ENCODE results near the gene ABCG8. TPM values are rescaled to one million over a fixed set of nuclear protein-coding genes. Genes with fewer than 3 reads are reported as not detected.

ABCG8 gene
- total RNA-seq, 2 donors from 2014 or later = not detected

- WGBS, 2 experiments (ENCODE audit: insufficient coverage in 1 of 2, insufficient read length in 1 of 2) = 95 to 100% methylated on average over 5 to 6 of the region's 6 CpGs
- no peak overlapping the region for H3K4me3 ChIP-seq (ENCODE audit: low read length)
- no peaks in the 10 kb centered on the region for H3K4me1 ChIP-seq (ENCODE audit: control insufficient read depth, insufficient read depth, low read length)
- Mint-ChIP-seq H3K36me3 (ENCODE audit: low read depth) (peaks cover 67% of the 10 kb centered on the region), H3K27me3 (ENCODE audit: insufficient read depth) (no peaks in the 10 kb centered on the region), H3K9me3 (no peaks in the 10 kb centered on the region), H3K4me3 (no peak overlapping the region), H3K27ac (no peak overlapping the region), H3K4me1 (peaks cover 16% of the 10 kb centered on the region)
- H3K36me3 ChIP-seq (ENCODE audit: control insufficient read depth, insufficient read depth, low read length) = peaks cover 91% of the 10 kb centered on the region
- DNase-seq = no peak
- no peaks in the 10 kb centered on the region for H3K27me3 ChIP-seq (ENCODE audit: control insufficient read depth, insufficient read depth, low read length, poor library complexity, severe bottlenecking)
- no peaks in the 10 kb centered on the region for H3K9me3 ChIP-seq (ENCODE audit: control insufficient read depth, low read length)
- H3K9ac ChIP-seq (ENCODE audit: extremely low read depth, low read length, poor library complexity, severe bottlenecking) = no peak overlapping the region
- no peak overlapping the region for H3K27ac ChIP-seq (ENCODE audit: low read depth, low read length)
- no peak for TF ChIP-seq CTCF (conservative IDR thresholded peaks at IDR 0.05)
Measured at GRCh38 chr2:43897492-43897891, 58.7 kb downstream of the ABCG8 start.

GRCh38 chr2:43898134-43898837 lies 59.5 kb downstream of the ABCG8 start:
- Mint-ChIP-seq H3K9me3 (no peaks in the 10 kb centered on the region), H3K4me1 (peaks cover 16% of the 10 kb centered on the region), H3K36me3 (ENCODE audit: low read depth) (peaks cover 66% of the 10 kb centered on the region), H3K27me3 (ENCODE audit: insufficient read depth) (no peaks in the 10 kb centered on the region), H3K27ac (peak overlapping the region; percentile 44), H3K4me3 (no peak overlapping the region)
- Histone ChIP-seq H3K27ac (ENCODE audit: low read depth, low read length) (peak overlapping the region; percentile 73), H3K4me3 (ENCODE audit: low read length) (no peak overlapping the region), H3K36me3 (ENCODE audit: control insufficient read depth, insufficient read depth, low read length) (peaks cover 90% of the 10 kb centered on the region), H3K9me3 (ENCODE audit: control insufficient read depth, low read length) (no peaks in the 10 kb centered on the region), H3K4me1 (ENCODE audit: control insufficient read depth, insufficient read depth, low read length) (no peaks in the 10 kb centered on the region), H3K9ac (ENCODE audit: extremely low read depth, low read length, poor library complexity, severe bottlenecking) (no peak overlapping the region), H3K27me3 (ENCODE audit: control insufficient read depth, insufficient read depth, low read length, poor library complexity, severe bottlenecking) (no peaks in the 10 kb centered on the region)
- DNase-seq = peak; percentile 74
- no peak for TF ChIP-seq CTCF (conservative IDR thresholded peaks at IDR 0.05)
- WGBS, 2 experiments (ENCODE audit: insufficient coverage in 1 of 2, insufficient read length in 1 of 2) = 60 to 86% methylated on average over 5 to 11 of the region's 11 CpGs

- peaks cover 16% of the 10 kb centered on the region for H3K4me1 Mint-ChIP-seq
- no peak for TF ChIP-seq CTCF (conservative IDR thresholded peaks at IDR 0.05)
- no peaks in the 10 kb centered on the region for H3K9me3 Mint-ChIP-seq
- H3K9ac ChIP-seq (ENCODE audit: extremely low read depth, low read length, poor library complexity, severe bottlenecking) = no peak overlapping the region
- peak overlapping the region; percentile 73 for H3K27ac ChIP-seq (ENCODE audit: low read depth, low read length)
- H3K27me3 ChIP-seq (ENCODE audit: control insufficient read depth, insufficient read depth, low read length, poor library complexity, severe bottlenecking) = no peaks in the 10 kb centered on the region
- no peaks in the 10 kb centered on the region for H3K9me3 ChIP-seq (ENCODE audit: control insufficient read depth, low read length)
- peak overlapping the region; percentile 2 for H3K4me3 Mint-ChIP-seq
- no peaks in the 10 kb centered on the region for H3K27me3 Mint-ChIP-seq (ENCODE audit: insufficient read depth)
- DNase-seq = no peak
- H3K4me1 ChIP-seq (ENCODE audit: control insufficient read depth, insufficient read depth, low read length) = no peaks in the 10 kb centered on the region
- no peak overlapping the region for H3K4me3 ChIP-seq (ENCODE audit: low read length)
- H3K36me3 ChIP-seq (ENCODE audit: control insufficient read depth, insufficient read depth, low read length) = peaks cover 87% of the 10 kb centered on the region
- 94 to 95% methylated on average over 8 to 11 of the region's 11 CpGs for WGBS, 2 experiments (ENCODE audit: insufficient coverage in 1 of 2, insufficient read length in 1 of 2)
- H3K36me3 Mint-ChIP-seq (ENCODE audit: low read depth) = peaks cover 60% of the 10 kb centered on the region
- peak overlapping the region; percentile 45 for H3K27ac Mint-ChIP-seq
Measured at GRCh38 chr2:43898838-43899346, 60.1 kb downstream of the ABCG8 start.

Data from endodermal cell (in vitro differentiated cells).